Thyroid gland (tissue), 4 donors: ENCODE results near the gene CSF1R. TPM values are rescaled to one million over a fixed set of nuclear protein-coding genes. Genes with fewer than 3 reads are reported as not detected.

Source experiments
- DNase-seq, 2 donors: peaks; one replicate each; pipeline ENCODE4 v3.0.0-alpha.2; 2019
- H3K27ac ChIP-seq, 3 donors: fragments of 200-600 bp; sonication (generic); 1 replicate in 2 of 3; 2 replicates in 1 of 3; pipeline ENCODE4 v1.5.1; 2016 to 2019; ENCODE audit warnings: mild to moderate bottlenecking in 1 of 3, moderate library complexity in 1 of 3
- H3K27me3 ChIP-seq: fragments of 200-600 bp; sonication (generic); one replicate; pipeline ENCODE4 v1.5.1; 2019
- H3K36me3 ChIP-seq, 2 donors: fragments of 200-600 bp; sonication (generic); one replicate each; pipeline ENCODE4 v1.5.1; 2016 to 2019
- H3K4me1 ChIP-seq, 2 donors: fragments of 200-600 bp; sonication (generic); one replicate each; pipeline ENCODE4 v1.5.1; 2017 to 2019
- H3K4me3 ChIP-seq, 3 donors: fragments of 200-600 bp; sonication (generic); replicated peaks in 1 of 3; 1 replicate in 2 of 3; 2 replicates in 1 of 3; pipeline ENCODE4 v1.5.1; 2016; ENCODE audit warnings: mild to moderate bottlenecking in 1 of 3
- H3K9me3 ChIP-seq: fragments of 200-600 bp; sonication (generic); one replicate; pipeline ENCODE4 v1.5.1; 2017
- CTCF ChIP-seq, 6 experiments: fragments of 200-600 bp in 3 of 6; fragments of 450-650 bp in 3 of 6; sonication (generic) in 3 of 6; IDR thresholded peaks; one replicate each; pipeline ENCODE4 v1.5.1; 2016 to 2019; ENCODE audit warnings: antibody characterized with exemption in 6 of 6, mild to moderate bottlenecking in 2 of 6, inconsistent platforms in 1 of 6, moderate library complexity in 1 of 6
- POLR2A ChIP-seq, 2 donors: fragments of 450-650 bp; IDR thresholded peaks; one replicate each; pipeline ENCODE4 v1.6.1; 2017; ENCODE audit warnings: antibody characterized with exemption in 2 of 2, mild to moderate bottlenecking in 2 of 2, moderate library complexity in 1 of 2
- WGBS, 2 donors: methylation state at CpG; one replicate each; pipeline ENCODE4 v1.1.5; 2017; 5-methylcytosine and 5-hydroxymethylcytosine counted together
- intact Hi-C: fragments of 100-400 bp; cut with DNase I; formaldehyde crosslinking; loops from one replicate; pipeline ENCODE4 v1.15.1; 2023
- total RNA-seq, 4 donors: library from RNA; depleted of rRNA; stranded (reverse); fragments of >200 nt; gene quantifications; one replicate each; pipeline ENCODE4 v1.2.3, GENCODE V29; 2016

Gene CSF1R
- total RNA-seq, 4 donors from 2014 or later: 9.1 to 14.1 (median 11.4) TPM

GRCh38 chr5:150045549-150045948 is 40.8 kb downstream of the CSF1R start:
- Histone ChIP-seq H3K27me3 (no peaks in the 10 kb centered on the region), H3K4me3 (no peak overlapping the region), H3K27ac (no peak overlapping the region), H3K36me3 (peaks cover 87 to 91% of the 10 kb centered on the region in 2 donors), H3K4me1 (no peaks in the 10 kb centered on the region), H3K9me3 (no peaks in the 10 kb centered on the region)
- intact Hi-C loops: no loop called here
- TF ChIP-seq CTCF (IDR thresholded peaks at IDR 0.05) (no peak), POLR2A (IDR thresholded peaks at IDR 0.05) (no peak)
- DNase-seq: no peak
- 92 to 97% methylated on average over 6 of the region's 6 CpGs for WGBS, 2 donors

DNA sequence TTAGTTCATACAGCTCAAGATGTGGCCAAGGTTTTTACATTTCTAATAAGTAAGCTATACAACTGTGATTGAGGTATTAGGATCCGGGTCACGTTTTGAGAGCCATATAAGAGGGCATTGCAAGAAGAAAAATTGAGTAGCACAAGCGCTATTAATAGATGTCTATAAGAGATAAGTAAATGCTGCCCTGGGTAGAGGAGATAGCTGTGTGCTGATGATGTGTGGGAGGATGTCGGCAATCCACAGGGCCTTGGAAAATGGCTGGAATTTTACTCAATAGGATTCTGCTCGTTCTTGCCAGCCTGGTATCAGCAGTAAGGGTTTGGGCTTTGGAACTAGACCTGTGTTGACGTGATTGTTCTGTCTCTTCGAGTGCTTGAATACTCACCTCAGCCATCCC is 41.6 kb downstream of the CSF1R start:
- H3K27ac ChIP-seq: no peak overlapping the region
- no peaks in the 10 kb centered on the region for H3K4me1 ChIP-seq
- H3K27me3 ChIP-seq: no peaks in the 10 kb centered on the region
- intact Hi-C loops: no loop called here
- WGBS, 2 donors: 84 to 89% methylated on average over 7 of the region's 7 CpGs
- no peak overlapping the region for H3K4me3 ChIP-seq
- no peak for TF ChIP-seq POLR2A (IDR thresholded peaks at IDR 0.05)
- TF ChIP-seq CTCF (IDR thresholded peaks at IDR 0.05): no peak
- DNase-seq: no peak
- peaks cover 83 to 90% of the 10 kb centered on the region in 2 donors for H3K36me3 ChIP-seq
- H3K9me3 ChIP-seq: no peaks in the 10 kb centered on the region

DNA sequence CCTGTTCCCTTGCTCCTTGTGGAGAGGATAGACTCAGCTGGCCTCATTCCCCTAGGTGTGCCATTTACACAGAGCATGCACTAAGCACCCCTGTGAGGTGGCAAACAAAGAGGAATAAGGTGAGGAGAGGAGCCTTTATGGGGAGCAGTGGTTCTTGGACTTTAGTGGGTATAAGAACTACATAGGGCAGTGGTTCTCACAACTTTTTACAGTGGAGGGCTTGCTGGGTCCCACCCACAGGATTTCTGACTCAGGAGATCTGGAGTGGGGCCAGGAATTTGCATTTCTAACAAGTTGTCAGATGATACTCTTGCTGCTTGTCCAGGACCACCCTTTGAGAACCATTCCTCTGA is 42.0 kb downstream of the CSF1R start:
- Histone ChIP-seq H3K27ac (no peak overlapping the region), H3K4me3 (no peak overlapping the region), H3K9me3 (no peaks in the 10 kb centered on the region), H3K27me3 (no peaks in the 10 kb centered on the region), H3K36me3 (peaks cover 79 to 90% of the 10 kb centered on the region in 2 donors), H3K4me1 (no peaks in the 10 kb centered on the region)
- TF ChIP-seq POLR2A (IDR thresholded peaks at IDR 0.05) (no peak), CTCF (IDR thresholded peaks at IDR 0.05) (no peak)
- no peak for DNase-seq
- intact Hi-C loops: no loop called here

- intact Hi-C loops: no loop called here
- Histone ChIP-seq H3K4me3 (no peak overlapping the region), H3K27me3 (no peaks in the 10 kb centered on the region), H3K4me1 (no peaks in the 10 kb centered on the region), H3K27ac (no peak overlapping the region), H3K36me3 (peaks cover 74 to 90% of the 10 kb centered on the region in 2 donors), H3K9me3 (no peaks in the 10 kb centered on the region)
- 74 to 75% methylated on average over 4 of the region's 4 CpGs for WGBS, 2 donors
- DNase-seq: no peak
- TF ChIP-seq POLR2A (IDR thresholded peaks at IDR 0.05) (no peak), CTCF (IDR thresholded peaks at IDR 0.05) (no peak)
These were observed 42.6 kb downstream of the CSF1R start for GRCh38 chr5:150043657-150044328.

DNA sequence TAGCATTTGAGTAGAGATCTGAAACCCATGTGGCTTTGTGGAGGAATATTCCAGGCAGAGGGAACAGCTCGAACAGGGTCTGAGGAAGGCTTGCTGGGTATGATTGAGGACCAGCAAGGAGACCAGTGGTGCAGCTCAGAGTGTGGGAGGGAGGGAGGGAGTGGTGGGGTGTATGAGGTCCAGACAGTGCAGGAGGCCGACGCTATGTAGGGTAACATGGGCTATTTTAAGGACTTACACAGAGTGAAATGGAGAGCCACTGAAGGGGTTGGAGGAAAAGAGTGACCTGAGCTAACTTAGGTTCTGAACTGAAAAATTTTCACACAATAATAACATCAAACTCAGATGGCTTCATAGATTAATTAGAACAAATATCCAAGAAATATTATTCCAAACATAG is 43.9 kb downstream of the CSF1R start:
- TF ChIP-seq CTCF (IDR thresholded peaks at IDR 0.05) (no peak), POLR2A (IDR thresholded peaks at IDR 0.05) (no peak)
- 95 to 97% methylated on average over 3 of the region's 3 CpGs for WGBS, 2 donors
- intact Hi-C loops: no loop called here
- Histone ChIP-seq H3K27ac (no peak overlapping the region), H3K36me3 (peaks cover 61 to 88% of the 10 kb centered on the region in 2 donors), H3K27me3 (no peaks in the 10 kb centered on the region), H3K4me1 (no peaks in the 10 kb centered on the region), H3K4me3 (no peak overlapping the region), H3K9me3 (no peaks in the 10 kb centered on the region)
- DNase-seq: no peak
